GM21723 (cell line): ENCODE data around the gene NUSAP1.
"Not testable (repeated sequence)": the region's sequence is repeated elsewhere in the genome, so short reads cannot be mapped to it uniquely, and the experiment has no call there.

Experiments used
- ATAC-seq: cut with Tn5 transposase; IDR thresholded peaks from one replicate; pipeline ENCODE4 v1.9.1; 2021; ENCODE audit warnings: mild to moderate bottlenecking, moderate library complexity; ENCODE audit not compliant: unreplicated experiment

NUSAP1 gene

GRCh38 chr15:41411031-41411430, 78.3 kb downstream of the NUSAP1 start:
- ATAC-seq: no peak

GRCh38 chr15:41411441-41411840, 78.8 kb downstream of the NUSAP1 start:
- no peak for ATAC-seq

GRCh38 chr15:41416128-41416741, 83.6 kb downstream of the NUSAP1 start:
- ATAC-seq: peak; percentile 8

- ATAC-seq: peak; percentile 84
These were observed 84.2 kb downstream of the NUSAP1 start, which contains the start of gene RTF1 for GRCh38 chr15:41416742-41417417. Gene RTF1, plus strand, starts transcription at chr15:41417095. Its CDS starts 21 bp downstream, at chr15:41417116.

- ATAC-seq: peak; percentile 53
These were observed 84.9 kb downstream of the NUSAP1 start for GRCh38 chr15:41417418-41418195.

- ATAC-seq: peak; percentile 69
These were observed 91.4 kb downstream of the NUSAP1 start for GRCh38 chr15:41423979-41424659.

- ATAC-seq: no peak
These were observed 92.1 kb downstream of the NUSAP1 start for GRCh38 chr15:41424809-41425208.

- ATAC-seq: not testable (repeated sequence)
These were observed 93.2 kb downstream of the NUSAP1 start for GRCh38 chr15:41425907-41426306.

GRCh38 chr15:41429003-41429890, 96.6 kb downstream of the NUSAP1 start:
- peak; percentile 87 for ATAC-seq
